BLaER1 (cell line): ENCODE measurements around the gene LILRB2.
"Not testable (repeated sequence)": the region's sequence is repeated elsewhere in the genome, so short reads cannot be mapped to it uniquely, and the experiment has no call there.

Experiments
- H3K27ac ChIP-seq: shearing (Covaris generic); formaldehyde crosslinking; 2 replicates; pipeline ENCODE4 v1.8.1; 2022
- H3K27me3 ChIP-seq: shearing (Covaris generic); formaldehyde crosslinking; 2 replicates; pipeline ENCODE4 v1.8.1; 2022
- H3K36me3 ChIP-seq: shearing (Covaris generic); formaldehyde crosslinking; 2 replicates; pipeline ENCODE4 v1.8.1; 2022
- H3K4me1 ChIP-seq: shearing (Covaris generic); formaldehyde crosslinking; 2 replicates; pipeline ENCODE4 v1.8.1; 2022
- H3K4me2 ChIP-seq: shearing (Covaris generic); formaldehyde crosslinking; 2 replicates; pipeline ENCODE4 v1.8.1; 2022
- H3K4me3 ChIP-seq: shearing (Covaris generic); formaldehyde crosslinking; 2 replicates; pipeline ENCODE4 v1.8.1; 2022
- H3K9ac ChIP-seq: shearing (Covaris generic); formaldehyde crosslinking; 2 replicates; pipeline ENCODE4 v1.8.1; 2022
- H3K9me3 ChIP-seq: shearing (Covaris generic); formaldehyde crosslinking; 2 replicates; pipeline ENCODE4 v1.8.1; 2022
- H4K20me1 ChIP-seq: shearing (Covaris generic); formaldehyde crosslinking; 2 replicates; pipeline ENCODE4 v1.8.1; 2022
- Cebpa-rat ChIP-seq: shearing (Covaris generic); IDR thresholded peaks from 2 replicates; pipeline ENCODE4 v1.8.1; 2022

Gene LILRB2

DNA sequence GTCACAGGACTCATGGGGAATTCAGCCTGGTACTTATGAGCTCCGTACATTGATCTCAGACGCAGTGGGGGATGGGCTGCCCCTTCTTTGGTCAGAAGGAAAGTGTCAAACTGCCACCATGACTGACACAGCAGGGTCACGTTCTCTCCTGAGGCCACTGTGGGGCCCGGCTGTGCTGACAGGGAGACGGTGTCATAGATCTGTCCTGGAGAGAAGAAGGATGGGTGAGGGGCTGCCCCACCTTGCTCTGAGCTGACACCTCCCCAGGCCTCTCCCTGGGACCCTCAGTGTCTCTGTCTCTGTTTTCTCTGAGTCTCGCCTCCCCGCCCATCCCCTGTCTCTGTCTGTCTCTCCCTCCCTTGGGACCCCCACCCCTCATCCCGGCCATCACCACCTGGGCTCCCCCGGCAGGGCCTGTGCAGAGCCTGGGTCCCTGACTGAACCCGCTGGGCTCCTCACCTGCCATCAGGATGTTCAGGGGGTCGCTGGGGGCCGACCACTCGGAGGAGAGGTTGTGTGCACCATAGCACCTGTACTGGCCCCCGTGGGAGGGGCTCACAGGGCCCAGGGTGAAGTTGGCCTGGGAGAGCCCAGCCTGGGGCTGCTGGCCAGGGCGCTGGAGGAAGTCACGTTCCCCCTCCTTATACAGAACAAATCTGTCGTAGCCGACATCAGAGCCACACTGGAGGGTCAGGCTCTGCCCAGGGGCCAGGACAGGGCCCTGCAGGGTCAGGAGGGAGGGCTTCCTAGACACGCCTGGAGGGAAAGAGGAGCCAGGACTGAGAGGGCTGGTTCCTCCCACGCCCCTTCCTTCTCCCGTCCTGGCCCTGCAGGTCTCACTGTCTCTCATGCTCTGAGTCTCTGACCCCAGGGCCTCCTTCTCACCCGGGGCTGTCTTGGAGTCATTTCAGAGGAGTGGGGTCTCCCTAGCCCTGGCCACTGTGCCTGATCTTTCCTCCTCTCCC is 40.3 kb downstream of the LILRB2 start:
- H3K4me2 ChIP-seq, H3K27ac ChIP-seq, H3K9ac ChIP-seq, H3K9me3 ChIP-seq, H3K27me3 ChIP-seq, H4K20me1 ChIP-seq, H3K4me3 ChIP-seq, H3K36me3 ChIP-seq: not testable (repeated sequence)
- H3K4me1 ChIP-seq = peaks cover 19% of the 10 kb centered on the region

DNA sequence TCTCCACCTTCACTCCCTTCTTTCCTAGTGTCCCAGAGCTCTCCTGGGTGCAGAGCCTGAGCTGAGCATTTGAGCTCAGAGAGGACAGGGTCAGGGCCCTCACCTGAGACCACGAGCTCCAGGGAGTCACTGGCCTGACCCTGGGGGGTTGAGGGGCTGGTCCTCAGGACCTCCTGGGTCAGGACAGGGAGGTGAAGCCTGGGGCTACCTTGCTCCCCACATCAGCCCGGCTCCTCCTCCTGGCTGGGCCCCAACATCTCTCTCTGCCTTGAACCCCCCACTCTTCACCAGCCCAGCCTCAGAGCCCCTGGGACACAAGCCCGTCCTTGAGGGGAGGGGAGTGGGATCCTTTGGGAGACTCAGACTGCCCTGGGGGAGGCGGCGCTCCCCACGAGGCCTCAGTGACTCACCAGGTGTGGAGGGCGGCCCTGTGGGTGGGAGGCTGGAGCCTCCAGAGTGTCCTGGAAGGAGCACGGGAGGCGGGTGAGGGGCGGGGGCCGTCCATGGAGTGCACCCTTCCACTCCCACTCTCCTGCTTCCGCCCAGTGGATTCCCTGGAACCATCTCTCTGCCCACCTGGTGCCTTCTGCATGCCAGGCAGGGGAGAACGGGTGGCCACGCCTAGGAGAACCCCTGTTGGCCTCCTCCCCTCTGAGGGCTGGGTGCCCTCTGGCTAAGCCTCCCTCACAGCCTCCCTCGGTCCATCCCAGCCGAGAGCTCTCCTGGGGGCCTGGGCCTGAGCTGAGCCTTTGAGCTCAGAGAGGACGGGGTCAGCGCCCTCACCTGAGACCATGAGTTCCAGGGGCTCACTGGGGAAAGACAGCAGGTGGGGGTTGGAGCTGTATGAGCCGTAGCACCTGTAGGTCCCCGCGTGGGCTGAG is 41.2 kb downstream of the LILRB2 start:
- not testable (repeated sequence) for H3K9ac ChIP-seq, H4K20me1 ChIP-seq, H3K27me3 ChIP-seq, H3K4me2 ChIP-seq, H3K27ac ChIP-seq, H3K36me3 ChIP-seq, H3K9me3 ChIP-seq, H3K4me3 ChIP-seq
- H3K4me1 ChIP-seq = peaks cover 13% of the 10 kb centered on the region

DNA sequence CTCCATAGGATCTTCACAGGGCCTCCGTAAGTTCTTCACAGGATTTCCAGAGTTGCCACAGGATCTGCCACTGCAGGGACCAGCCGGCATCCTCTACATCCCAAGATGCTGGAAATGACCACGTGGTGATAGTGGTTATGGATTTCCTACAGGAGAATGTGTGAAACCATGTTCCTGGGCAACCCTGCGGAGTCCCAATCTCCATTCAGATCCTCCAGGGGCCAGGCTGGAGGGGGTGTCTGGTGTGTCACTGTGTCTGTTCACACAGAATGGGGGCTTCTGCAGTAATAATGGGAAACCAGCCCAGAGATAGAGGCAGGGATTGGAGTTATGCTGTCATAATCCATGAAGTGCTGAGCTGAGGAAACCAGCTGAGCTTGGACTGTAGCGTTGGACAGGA is 47.0 kb downstream of the LILRB2 start:
- Histone ChIP-seq H4K20me1 (no peaks in the 10 kb centered on the region), H3K9me3 (peaks cover 14% of the 10 kb centered on the region)

DNA sequence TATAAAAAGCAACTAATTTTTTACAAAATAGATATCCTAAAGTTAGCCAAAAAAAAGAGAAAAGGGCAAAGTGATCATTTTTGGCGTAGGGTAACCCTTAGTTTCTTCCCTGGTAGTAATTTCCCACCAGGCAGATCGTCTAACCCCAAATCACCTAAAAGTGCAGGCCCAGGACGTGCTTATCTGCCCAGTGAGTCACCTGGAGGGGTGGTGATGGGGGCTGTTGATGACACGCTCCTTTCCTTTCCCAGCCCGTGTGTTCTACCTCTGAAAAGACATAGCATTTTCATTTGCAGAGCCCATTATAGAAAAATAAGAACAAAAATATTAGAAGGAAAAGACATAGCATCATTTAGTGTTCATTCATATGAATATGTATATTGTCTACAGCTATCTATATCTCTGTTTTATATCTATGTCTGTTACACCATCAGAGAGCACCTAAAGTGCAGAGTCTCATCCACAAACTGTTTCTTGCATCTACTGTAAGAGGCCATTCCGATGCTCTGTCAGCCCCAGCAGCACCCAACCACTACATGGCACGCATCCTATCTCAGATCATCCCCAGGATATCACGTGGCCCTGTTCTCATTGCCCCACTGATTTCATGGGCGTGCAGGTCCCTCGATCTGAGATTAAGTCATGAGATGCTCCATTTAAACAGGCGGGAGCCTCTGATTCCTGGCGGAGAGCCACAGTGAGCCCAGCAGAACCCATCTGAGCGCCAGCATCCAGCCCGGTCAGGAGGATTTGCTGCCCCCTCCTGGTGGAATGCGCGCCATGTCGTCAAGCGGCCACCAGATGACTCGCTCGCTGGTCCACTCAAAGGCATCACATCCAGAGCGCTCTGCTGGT is 49.6 kb downstream of the LILRB2 start:
- H3K9me3 ChIP-seq = peaks cover 24% of the 10 kb centered on the region
- no peak overlapping the region for H3K4me3 ChIP-seq
- no peaks in the 10 kb centered on the region for H3K4me1 ChIP-seq
- H3K27me3 ChIP-seq = no peaks in the 10 kb centered on the region
- H3K4me2 ChIP-seq = no peak overlapping the region
- TF ChIP-seq Cebpa-rat = no peak
- no peaks in the 10 kb centered on the region for H3K36me3 ChIP-seq
- H4K20me1 ChIP-seq = no peaks in the 10 kb centered on the region
- H3K27ac ChIP-seq = no peak overlapping the region
- H3K9ac ChIP-seq = no peak overlapping the region

More for the DNA sequence above, 47.0 kb downstream of the LILRB2 start:
- H3K9ac ChIP-seq = no peak overlapping the region
- H3K4me3 ChIP-seq = no peak overlapping the region
- no peak overlapping the region for H3K4me2 ChIP-seq
- no peaks in the 10 kb centered on the region for H3K27me3 ChIP-seq
- H3K27ac ChIP-seq = no peak overlapping the region
- H3K4me1 ChIP-seq = no peaks in the 10 kb centered on the region
- TF ChIP-seq Cebpa-rat = no peak
- H3K36me3 ChIP-seq = no peaks in the 10 kb centered on the region

DNA sequence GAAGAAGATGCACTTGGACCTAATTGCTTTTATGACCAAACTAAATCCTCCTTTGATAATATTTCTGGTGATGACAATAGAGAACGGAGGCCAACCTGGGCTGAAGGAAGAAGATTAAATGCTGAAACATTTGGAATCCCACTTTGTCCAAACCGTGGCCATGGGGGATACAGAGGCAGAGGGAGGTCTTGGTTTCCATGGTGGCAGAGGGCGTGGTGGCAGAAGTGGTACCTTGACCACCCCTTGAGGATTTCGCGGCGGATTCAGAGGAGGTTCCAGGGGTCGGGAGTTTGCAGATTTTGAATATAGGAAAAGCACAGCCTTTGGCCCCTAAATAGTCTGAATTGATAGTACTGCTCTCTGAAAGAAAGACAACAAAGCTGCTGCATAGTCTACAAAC is 50.9 kb downstream of the LILRB2 start:
- H3K27ac ChIP-seq = no peak overlapping the region
- TF ChIP-seq Cebpa-rat = no peak
- no peak overlapping the region for H3K4me2 ChIP-seq
- H3K9me3 ChIP-seq = peaks cover 23% of the 10 kb centered on the region
- H3K36me3 ChIP-seq = no peaks in the 10 kb centered on the region
- H3K27me3 ChIP-seq = no peaks in the 10 kb centered on the region
- H3K9ac ChIP-seq = no peak overlapping the region
- no peak overlapping the region for H3K4me3 ChIP-seq
- no peaks in the 10 kb centered on the region for H4K20me1 ChIP-seq
- H3K4me1 ChIP-seq = no peaks in the 10 kb centered on the region

DNA sequence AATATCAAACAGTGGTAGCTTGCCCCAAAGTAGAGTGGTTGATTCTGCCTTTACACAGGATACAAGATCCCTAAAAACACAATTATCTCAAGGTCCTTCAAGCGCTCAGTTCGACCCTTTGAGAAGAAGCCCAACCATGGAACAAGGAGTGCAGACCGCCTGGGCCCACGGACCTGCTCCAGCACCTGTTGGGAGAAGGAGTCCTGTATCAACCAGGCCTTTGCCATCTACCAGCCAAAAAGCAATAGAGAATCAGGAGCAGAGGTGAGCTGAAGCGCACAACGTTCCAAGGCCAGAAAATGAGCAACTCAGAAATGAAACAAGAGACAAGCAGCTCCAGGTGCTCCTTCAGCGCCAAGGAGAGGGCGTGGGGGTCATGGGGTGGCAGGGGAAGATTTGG is 51.8 kb downstream of the LILRB2 start:
- no peaks in the 10 kb centered on the region for H3K36me3 ChIP-seq
- no peak for TF ChIP-seq Cebpa-rat
- no peak overlapping the region for H3K4me2 ChIP-seq
- H4K20me1 ChIP-seq = no peaks in the 10 kb centered on the region
- H3K9me3 ChIP-seq = peaks cover 15% of the 10 kb centered on the region
- no peak overlapping the region for H3K4me3 ChIP-seq
- no peaks in the 10 kb centered on the region for H3K27me3 ChIP-seq
- H3K9ac ChIP-seq = no peak overlapping the region
- H3K4me1 ChIP-seq = no peaks in the 10 kb centered on the region
- no peak overlapping the region for H3K27ac ChIP-seq

DNA sequence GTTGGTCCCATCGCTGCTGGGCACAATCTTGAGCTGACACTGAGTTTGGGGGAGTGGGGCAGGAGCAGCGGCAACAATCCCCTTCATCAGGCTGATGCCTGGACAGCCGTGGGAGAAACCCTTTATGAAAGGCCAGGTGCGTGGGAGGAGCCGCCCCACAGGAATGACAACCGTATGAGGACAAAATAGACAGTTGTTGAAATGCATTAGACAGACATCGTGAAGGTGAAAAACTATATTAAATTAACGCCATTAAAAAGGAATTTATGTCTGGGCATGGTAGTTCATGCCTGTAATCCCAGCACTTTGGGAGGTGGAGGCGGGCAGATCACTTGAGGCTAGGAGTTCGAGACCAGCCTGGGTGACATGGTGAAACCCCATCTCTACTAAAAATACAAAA is 56.3 kb downstream of the LILRB2 start:
- not testable (repeated sequence) for H3K4me3 ChIP-seq, H3K4me2 ChIP-seq, H4K20me1 ChIP-seq, H3K27me3 ChIP-seq, H3K9ac ChIP-seq, H3K36me3 ChIP-seq, H3K27ac ChIP-seq
- H3K9me3 ChIP-seq = peaks cover 11% of the 10 kb centered on the region
- H3K4me1 ChIP-seq = peaks cover 17% of the 10 kb centered on the region

DNA sequence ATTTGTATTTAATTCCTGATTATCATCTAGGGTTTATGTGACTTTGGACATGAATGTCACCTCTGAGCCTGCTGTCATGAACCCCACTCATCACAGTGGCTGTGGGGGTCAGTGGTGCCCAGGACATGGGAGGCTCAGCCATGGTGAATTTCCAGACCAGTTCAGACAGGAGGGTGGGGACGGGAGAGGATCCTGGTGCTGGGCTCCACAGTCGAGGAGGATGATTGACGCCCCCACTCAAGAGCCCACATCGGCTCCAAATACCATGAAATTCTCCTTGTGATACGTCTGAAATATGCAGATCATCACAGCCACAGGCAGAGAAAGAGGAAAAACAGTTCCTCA is 57.0 kb downstream of the LILRB2 start:
- H3K4me2 ChIP-seq, H3K27ac ChIP-seq: not testable (repeated sequence)

More for the DNA sequence above, 57.0 kb downstream of the LILRB2 start:
- not testable (repeated sequence) for H3K27me3 ChIP-seq, H3K4me3 ChIP-seq, H3K9ac ChIP-seq, H4K20me1 ChIP-seq, H3K36me3 ChIP-seq
- peaks cover 17% of the 10 kb centered on the region for H3K4me1 ChIP-seq
- peaks cover 11% of the 10 kb centered on the region for H3K9me3 ChIP-seq
